Choroid plexus epithelial cell (primary cell): ENCODE results near the gene FAM240A.
"Not testable (repeated sequence)": the region's sequence is repeated elsewhere in the genome, so short reads cannot be mapped to it uniquely, and the experiment has no call there.

ENCODE experiments used
- DNase-seq: peaks from one replicate; pipeline ENCODE4 v3.0.0-alpha.2; 2010; ENCODE audit warnings: low read depth
- H3K4me3 ChIP-seq: 2 replicates; pipeline ENCODE4 v1.5.1; 2011; ENCODE audit warnings: low read depth, mild to moderate bottlenecking, control low read depth, low read length, moderate library complexity
- CTCF ChIP-seq: conservative IDR thresholded peaks from 2 replicates; pipeline ENCODE4 v1.5.1; 2011; ENCODE audit warnings: low read depth, mild to moderate bottlenecking, control low read depth, inconsistent platforms, low read length, moderate library complexity

Gene FAM240A

GRCh38 chr3:46573701-46574100 lies 38.6 kb upstream of the FAM240A start:
- no peak overlapping the region for H3K4me3 ChIP-seq
- TF ChIP-seq CTCF = no peak
- no peak for DNase-seq

GRCh38 chr3:46574243-46574646 lies 38.1 kb upstream of the FAM240A start:
- H3K4me3 ChIP-seq = no peak overlapping the region
- DNase-seq = no peak
- no peak for TF ChIP-seq CTCF

GRCh38 chr3:46574881-46575576 lies 37.3 kb upstream of the FAM240A start:
- DNase-seq = no peak
- H3K4me3 ChIP-seq = no peak overlapping the region
- no peak for TF ChIP-seq CTCF

GRCh38 chr3:46575577-46576222 lies 36.6 kb upstream of the FAM240A start:
- H3K4me3 ChIP-seq = no peak overlapping the region
- TF ChIP-seq CTCF = no peak
- DNase-seq = no peak

- H3K4me3 ChIP-seq = no peak overlapping the region
- no peak for DNase-seq
- no peak for TF ChIP-seq CTCF
Observed at GRCh38 chr3:46576386-46576785, 35.9 kb upstream of the FAM240A start.

GRCh38 chr3:46576879-46577278 lies 35.4 kb upstream of the FAM240A start:
- no peak for TF ChIP-seq CTCF
- H3K4me3 ChIP-seq = no peak overlapping the region
- DNase-seq = no peak

GRCh38 chr3:46577580-46578249 lies 34.6 kb upstream of the FAM240A start:
- DNase-seq, H3K4me3 ChIP-seq: not testable (repeated sequence)
